Stimulated activated CD4-positive, alpha-beta T cell treated with anti-CD3 and anti-CD28 coated beads, Interleukin-4, amount 100 ng/mL, for 1 hour (primary cell): ENCODE results near the gene AQP6.

Experiments used
- DNase-seq: peaks from one replicate; pipeline ENCODE4 v3.0.0-alpha.2; 2020

The AQP6 gene, protein sequence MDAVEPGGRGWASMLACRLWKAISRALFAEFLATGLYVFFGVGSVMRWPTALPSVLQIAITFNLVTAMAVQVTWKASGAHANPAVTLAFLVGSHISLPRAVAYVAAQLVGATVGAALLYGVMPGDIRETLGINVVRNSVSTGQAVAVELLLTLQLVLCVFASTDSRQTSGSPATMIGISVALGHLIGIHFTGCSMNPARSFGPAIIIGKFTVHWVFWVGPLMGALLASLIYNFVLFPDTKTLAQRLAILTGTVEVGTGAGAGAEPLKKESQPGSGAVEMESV

GRCh38 chr12:49972641-49973360 lies at the start of gene AQP6:
TSS of gene AQP6 (plus strand) at chr12:49972947. CDS start at chr12:49973174, 227 bp downstream.
- DNase-seq, result no peak

DNA sequence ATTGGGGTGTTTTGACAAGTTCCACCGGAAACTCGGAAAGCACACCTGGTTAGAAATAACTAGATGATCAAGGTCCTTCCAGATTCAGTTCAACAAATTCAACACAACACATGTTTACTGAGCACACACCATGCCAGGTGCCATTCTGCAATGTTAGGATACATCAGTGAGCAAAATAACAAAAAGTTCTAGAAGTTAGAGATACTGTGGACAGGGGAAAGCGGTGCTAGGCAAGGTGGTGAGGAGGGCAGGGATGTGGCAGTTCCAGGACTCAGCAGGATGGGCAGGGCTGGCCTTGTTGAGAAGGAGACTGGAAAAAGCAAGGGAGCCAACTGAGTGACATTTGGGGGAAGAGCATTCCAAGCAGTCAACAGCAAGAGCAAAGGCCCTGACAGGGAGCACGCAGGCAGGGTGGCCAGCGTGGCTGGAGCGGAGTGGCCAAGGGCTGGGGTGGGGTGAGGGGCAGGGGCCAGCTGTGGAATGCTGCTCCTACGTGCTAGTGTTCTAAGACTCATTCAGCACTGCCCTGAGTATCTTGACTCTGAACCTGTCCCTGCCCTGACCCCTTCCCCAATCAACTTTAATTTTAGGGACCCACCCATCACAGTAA lies 49.6 kb upstream of the AQP6 start:
- DNase-seq, result no peak

DNA sequence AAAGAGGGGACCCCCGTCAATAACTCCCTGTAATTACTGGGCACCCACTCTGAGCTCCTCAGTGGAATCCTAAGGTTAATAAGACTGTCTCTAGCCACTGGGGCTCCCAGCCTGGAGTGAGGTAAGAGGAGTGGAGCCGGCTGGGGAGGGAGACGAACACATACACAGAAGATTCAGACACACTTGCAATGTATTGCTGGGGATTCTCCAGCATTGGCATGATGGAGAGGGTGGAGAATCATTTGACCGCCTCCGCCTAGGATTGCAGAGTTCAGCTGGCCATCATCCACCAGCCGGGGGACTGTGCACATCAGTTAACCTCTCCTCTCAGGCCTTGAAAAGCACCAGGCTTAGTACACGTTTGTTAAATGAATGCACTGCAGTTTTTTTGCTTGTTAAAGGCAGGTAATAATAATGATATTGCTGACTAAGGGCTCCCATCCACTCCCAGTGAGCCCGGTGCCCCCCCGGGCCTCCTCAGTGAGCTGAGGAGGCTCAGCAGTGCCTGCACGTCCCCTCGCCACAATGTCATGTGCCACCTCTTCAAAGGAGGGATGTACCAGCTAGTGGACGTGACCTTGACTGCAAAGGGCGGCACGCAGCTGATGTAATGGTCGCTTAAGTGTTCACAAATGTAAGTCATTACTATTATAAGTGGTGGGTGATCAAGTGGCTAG lies 48.7 kb upstream of the AQP6 start:
- no peak for DNase-seq

GRCh38 chr12:49924628-49925246 lies 48.0 kb upstream of the AQP6 start:
- DNase-seq, result no peak

GRCh38 chr12:49925433-49926204 lies 47.1 kb upstream of the AQP6 start:
- no peak for DNase-seq

DNA sequence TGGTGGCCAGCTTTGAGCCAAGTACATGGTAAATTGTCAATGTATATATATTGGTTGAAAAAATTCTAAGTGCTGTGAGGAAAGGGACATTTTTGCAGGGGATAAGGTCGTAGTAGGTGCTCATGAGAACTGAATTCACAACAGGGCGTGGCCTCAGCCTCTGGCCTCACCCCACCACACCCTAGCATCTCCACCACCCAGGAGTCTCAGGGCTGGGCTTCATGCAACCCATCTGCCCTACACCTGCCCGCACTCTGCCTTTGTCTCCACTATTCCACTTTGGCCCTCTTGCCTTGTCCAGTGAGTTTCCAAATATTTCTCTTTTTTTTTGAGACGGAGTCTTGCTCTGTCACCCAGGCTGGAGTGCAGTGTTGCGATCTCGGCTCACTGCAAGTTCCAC lies 44.3 kb upstream of the AQP6 start:
- no peak for DNase-seq

GRCh38 chr12:49929581-49929980 lies 43.2 kb upstream of the AQP6 start:
- DNase-seq, result no peak

GRCh38 chr12:49930515-49931288 lies 42.0 kb upstream of the AQP6 start:
- no peak for DNase-seq

DNA sequence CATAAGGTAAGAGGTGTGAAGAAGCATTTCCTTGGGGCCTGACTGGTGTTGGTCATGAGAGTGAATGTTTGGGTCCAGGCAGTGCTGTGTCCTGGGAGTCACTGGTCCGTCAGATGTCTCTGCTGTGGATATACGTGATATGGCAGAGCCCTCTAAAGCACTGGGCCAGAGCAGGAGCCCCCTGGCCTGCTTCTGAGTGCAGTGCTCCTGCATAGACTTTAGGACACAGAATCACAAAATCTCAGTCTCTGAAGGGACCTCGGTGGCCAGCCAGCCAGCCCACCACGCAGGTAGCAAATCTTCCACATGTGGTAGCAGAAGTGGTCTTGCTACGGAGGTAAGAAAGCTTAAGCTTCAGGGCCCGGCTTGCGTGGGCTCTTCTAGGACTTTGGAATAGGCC lies 40.7 kb upstream of the AQP6 start:
- DNase-seq, result no peak

DNA sequence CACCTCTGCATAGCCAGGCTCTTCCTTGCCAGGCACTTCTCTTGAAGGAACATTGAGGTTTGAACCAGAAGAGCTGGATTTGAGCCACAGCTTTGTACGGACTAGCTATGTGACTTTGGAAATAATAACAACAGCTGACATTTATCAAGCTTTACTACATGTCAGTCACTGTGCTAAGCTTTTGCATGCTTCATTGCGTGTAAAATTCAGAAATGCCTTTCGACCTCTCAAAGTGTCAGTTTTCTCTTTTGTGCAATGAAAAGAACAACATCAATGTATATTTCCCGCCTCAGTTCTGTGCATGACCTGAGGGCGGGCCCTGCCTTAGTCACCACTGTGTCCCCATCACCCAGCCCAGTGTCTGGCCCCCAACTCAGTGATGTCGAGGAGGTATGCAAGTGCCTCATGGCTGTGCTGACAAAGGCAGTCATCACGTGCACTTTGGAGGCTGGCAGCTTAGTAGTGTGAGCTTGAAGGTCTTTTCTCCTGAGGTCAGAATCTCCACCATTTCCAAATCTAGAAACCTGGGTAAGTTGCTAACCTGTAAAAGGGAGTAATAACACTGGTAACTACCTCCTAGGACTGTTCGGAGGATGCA lies 40.1 kb upstream of the AQP6 start:
- DNase-seq, result no peak

GRCh38 chr12:49933796-49934195 lies 39.0 kb upstream of the AQP6 start:
- DNase-seq, result no peak

DNA sequence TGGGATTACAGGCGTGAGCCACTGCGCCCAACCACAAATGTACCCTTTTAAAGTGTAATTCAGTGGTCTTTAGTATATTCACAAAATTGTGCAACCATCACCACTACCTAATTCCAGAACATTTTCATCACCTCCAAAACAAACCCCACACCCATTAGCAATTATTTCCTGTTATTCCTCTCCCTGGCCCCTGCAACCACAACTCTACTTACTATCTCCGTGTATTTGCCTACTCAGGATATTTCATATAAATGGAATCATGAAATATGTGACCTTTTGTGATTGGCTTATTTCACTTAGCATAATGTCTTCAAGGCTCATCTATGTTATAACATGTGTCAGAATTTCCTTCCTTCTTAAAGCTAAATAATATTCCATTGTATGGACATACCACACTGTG lies 38.2 kb upstream of the AQP6 start:
- no peak for DNase-seq

- DNase-seq, result no peak
Observed at GRCh38 chr12:49936925-49937324, 35.8 kb upstream of the AQP6 start.

DNA sequence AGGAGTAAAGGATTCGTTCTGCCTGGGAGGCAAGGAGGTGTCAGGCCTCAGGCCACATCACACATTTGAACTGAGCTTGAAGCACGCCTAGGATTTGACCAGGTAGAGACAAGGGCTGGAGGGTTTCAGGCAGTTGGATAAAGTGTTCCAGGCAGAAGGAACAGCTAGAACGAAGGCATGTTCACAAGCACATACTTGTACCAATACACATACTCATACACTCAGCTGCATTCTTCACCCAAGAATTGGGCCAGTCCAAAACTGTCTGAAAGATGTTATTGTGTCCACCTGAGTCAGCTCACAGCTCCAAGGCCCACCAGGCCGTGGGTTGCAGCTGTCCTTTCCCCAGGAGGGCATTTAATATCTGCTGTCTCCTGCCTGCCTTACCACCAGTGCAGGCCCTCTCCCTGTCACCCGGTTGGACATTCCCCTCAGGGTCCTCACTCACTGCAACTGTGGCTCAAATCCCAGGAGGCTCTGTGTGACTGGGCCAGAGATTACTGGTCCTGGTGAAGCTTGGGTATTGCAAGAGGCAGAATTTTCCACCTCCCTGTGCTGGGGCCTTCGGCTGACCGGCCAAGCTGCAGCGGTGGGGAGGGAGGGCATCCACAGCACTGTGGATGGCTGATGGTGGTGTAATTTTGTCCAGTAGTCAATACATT lies 35.0 kb upstream of the AQP6 start:
- no peak for DNase-seq

GRCh38 chr12:49939307-49939706 lies 33.4 kb upstream of the AQP6 start:
- DNase-seq, result no peak

DNA sequence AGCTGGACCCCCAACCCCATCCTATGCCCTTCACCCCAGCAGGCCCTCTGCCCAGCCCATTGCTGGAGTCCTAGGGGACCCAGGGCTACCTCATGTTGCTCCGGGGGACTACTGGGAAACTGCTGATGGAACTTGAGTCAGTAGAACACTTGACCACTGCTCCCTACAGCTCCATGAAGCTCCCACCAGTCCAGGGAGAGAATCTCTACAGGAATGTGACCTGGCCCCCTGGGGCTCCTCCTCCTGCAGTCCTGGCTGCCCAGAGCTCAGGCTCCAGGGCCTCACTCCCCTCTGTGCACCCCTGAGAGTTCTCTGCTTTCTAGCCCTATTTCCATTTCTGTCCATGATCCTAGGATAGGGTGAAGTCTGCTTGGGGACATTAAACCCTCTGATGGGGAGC lies 33.0 kb upstream of the AQP6 start:
- no peak for DNase-seq

DNA sequence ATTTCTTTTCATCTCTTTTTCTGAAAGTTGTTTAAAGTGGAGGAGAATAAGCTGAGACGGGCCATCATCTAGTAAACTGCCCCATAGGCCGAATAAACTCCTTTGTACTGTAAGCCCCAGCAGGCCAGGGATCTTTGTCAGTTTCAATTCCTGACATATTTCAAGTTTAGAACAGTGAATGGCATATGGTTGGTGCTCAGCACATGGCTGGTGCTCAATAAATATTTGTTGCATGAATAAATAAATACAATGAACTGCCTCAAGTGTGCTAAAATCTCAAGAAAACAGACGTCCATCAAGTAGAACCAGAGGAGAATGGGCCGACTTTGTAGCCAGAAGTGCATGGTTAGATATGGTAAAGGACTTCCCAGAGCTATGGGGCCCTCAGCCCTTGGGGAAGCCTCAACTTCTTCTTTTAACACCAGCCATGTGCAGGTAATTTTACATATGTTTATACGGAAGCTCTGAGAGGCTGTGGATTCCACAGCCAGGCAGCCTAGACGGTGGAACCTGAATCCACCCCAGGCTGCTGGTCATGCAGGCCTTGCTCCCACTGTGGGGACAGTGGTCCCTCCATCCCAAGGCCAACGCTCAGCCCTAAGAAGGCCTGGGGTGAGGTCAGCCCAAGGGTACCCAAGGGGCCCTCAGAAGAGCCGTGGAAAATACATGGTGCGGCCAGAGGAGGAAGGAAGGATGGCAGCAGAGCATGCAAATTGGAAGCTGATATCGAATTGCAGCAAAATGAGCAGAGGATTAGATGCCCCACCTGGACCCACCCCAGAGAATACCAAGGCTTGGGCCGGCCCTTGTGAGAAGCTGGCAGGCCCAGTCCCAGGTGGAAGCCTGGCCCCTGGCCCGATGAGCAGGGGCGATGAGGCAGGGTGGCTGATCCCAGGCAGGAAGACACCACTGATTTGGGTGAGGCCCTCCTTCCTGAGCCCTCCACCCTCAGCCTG lies 30.9 kb upstream of the AQP6 start:
- DNase-seq, result no peak

- no peak for DNase-seq
Observed at GRCh38 chr12:49942512-49942893, 30.2 kb upstream of the AQP6 start.

DNA sequence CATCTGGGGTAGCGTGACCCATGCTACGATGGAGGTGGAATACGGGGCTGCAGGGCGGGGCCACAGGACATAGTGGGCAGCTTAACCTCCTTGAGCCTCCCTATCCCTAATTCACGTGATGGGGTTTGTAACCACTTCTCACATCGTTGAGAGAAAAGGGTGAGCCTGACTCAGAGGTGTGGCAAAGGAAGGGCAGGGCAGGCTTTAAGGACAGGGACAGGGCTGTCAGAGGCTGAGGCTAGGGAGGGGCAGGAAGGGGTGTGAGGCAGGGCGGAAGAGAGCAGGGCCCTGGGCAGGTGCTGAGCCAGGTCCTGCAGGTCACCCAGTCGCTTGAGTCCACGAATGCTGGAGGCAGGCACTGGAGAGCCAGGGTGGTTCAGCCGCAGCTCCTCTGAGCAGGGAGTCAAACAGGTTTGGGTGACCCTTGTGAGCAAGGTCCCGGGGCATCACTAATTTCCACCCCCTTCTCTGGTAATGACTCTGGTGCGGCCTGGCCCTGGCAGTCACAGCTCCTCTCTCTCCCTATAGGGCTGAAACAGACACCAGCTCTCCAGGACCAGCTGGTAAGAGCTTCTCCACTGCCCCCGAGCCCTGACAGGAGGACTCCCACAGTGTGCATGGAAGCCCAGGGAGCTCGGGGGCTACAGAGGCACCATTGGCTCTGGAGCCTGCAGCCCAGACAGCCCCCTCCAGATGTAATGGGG lies 29.7 kb upstream of the AQP6 start:
- no peak for DNase-seq
